ENCODE measurements around the gene GTSE1. TPM values are rescaled to one million over a fixed set of nuclear protein-coding genes. Genes with fewer than 3 reads are reported as not detected.
A peak's percentile ranks its signal among the peaks of the same experiment; 100 is the strongest.

GTSE1 gene
- total and polyA plus RNA-seq, 2 of the 13 experiments (the other 11 are each of a cell fraction or from before 2014, with no cell fraction given): 10.7 to 13.5 TPM

- TF ChIP-seq ZNF138 (CRISPR knock-in tag; IDR thresholded peaks at IDR 0.05; ENCODE audit: low read depth) (no peak), ASH2L (IDR thresholded peaks at IDR 0.05; ENCODE audit: insufficient read length, low read depth, low read length) (peak; percentile 66), ZNF772 (CRISPR knock-in tag; IDR thresholded peaks at IDR 0.05) (peak; percentile 55; the same call in 1 of the 2 replicates), ZNF556 (CRISPR knock-in tag; IDR thresholded peaks at IDR 0.05; ENCODE audit: borderline replicate concordance) (peak; percentile 61; the same call in 1 of the 2 replicates), SNAPC2 (CRISPR knock-in tag; IDR thresholded peaks at IDR 0.05) (peak; percentile 39; the same call in 1 of the 2 replicates), PRMT3 (CRISPR knock-in tag; IDR thresholded peaks at IDR 0.05; ENCODE audit: borderline replicate concordance, low read depth) (no peak), ZBED4 (CRISPR knock-in tag; IDR thresholded peaks at IDR 0.05; ENCODE audit: borderline replicate concordance) (peak; percentile 96), ZNF18 (CRISPR knock-in tag; IDR thresholded peaks at IDR 0.05; ENCODE audit: insufficient replicate concordance) (peak; percentile 12), ZNF318 (CRISPR knock-in tag; IDR thresholded peaks at IDR 0.05) (no peak), ZC3H4 (CRISPR knock-in tag; IDR thresholded peaks at IDR 0.05; ENCODE audit: borderline replicate concordance) (no peak), CHD4 (IDR thresholded peaks at IDR 0.05; ENCODE audit: borderline replicate concordance, low read length) (no peak), ZNF543 (CRISPR knock-in tag; IDR thresholded peaks at IDR 0.05) (no peak), ZMAT3 (CRISPR knock-in tag; conservative IDR thresholded peaks at IDR 0.05) (peak; percentile 94), HOXD1 (CRISPR knock-in tag; IDR thresholded peaks at IDR 0.05) (no peak)
Observed at GRCh38 chr22:46267431-46268279, 29.0 kb upstream of the GTSE1 start, which contains the start of gene TTC38 (continued).

All from HepG2 (cell line).